GM19023 (cell line): ENCODE measurements around the gene FAM3A.
"Not testable (repeated sequence)": the region's sequence is repeated elsewhere in the genome, so short reads cannot be mapped to it uniquely, and the experiment has no call there.

Source experiments
- ATAC-seq: cut with Tn5 transposase; IDR thresholded peaks from one replicate; pipeline ENCODE4 v1.9.1; 2021; ENCODE audit warnings: mild to moderate bottlenecking, moderate library complexity; ENCODE audit not compliant: unreplicated experiment

Gene FAM3A

DNA sequence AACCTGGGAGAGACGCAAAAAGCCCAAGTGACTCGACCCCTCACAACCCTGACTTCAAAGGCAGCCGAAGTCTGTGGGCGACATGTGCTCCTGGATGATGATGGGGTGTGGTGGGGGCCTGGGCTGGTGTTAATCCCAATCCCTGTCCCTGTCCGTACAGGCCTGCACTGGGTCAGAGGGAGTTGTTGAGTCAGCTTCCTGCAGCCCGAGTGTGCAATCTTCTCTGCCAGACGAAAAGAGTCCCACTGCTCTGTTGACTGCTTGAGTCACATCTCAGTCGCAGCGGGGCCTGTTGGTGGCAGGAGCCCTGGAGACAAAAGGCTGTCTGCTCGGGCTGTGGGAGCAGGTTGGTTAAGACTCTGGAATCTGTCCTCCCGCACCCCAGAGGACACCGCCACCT lies 10.3 kb downstream of the FAM3A start:
- ATAC-seq, result no peak

DNA sequence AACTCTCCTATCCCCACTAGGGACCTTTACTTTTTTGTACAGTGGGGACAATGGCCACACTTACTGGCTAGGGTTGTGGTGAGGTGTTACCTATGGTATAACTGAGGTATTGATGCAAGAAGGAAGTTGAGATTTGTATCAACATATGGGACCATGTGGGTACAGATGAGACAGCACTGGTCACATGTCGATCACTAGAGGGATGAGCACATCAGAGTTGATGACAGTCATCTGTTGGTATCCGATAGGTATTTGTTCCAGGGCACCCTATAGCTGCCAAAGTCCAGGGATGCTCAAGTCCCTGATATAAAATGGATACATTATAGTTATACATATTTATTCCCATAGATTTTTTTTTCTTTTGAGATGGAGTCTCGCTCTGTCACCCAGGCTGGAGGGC lies 13.0 kb downstream of the FAM3A start:
- ATAC-seq, result no peak

DNA sequence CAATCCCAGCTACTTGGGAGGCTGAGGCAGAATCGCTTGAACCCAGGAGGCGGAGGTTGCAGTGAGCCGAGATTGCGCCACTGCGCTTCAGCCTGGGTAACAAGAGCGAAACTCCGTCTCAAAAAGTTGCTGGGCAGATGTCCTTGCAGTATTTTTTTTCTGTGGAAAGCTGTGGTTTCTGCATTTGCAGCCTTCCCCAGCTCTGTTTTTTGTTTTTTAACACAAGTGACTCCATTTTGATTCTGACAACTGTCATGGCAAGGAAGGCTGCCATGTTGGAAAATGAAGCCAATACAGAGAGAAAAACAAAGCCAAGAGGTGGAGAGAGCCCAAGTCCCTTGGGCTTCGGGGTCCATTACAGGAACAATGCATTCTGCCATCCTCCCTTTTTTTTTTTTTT lies 13.9 kb downstream of the FAM3A start:
- no peak for ATAC-seq

DNA sequence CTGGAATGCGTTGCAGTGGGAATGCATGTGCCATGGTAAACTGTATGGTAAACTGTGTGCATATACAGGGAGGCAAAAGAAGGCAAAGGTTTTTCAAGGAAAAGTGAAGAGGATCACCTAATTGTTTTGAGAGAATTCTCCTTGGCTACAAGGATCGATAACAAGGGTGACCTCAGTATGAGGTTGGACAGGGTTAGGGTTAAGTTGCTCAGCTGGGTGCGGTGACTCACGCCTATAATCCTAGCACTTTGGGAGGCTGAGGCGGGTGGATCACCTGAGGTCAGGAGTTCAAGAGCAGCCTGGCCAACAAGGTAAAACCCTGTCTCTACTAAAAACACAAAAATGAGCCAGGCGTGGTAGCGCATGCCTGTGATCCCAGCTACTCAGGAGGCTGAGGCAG lies 14.6 kb downstream of the FAM3A start:
- not testable (repeated sequence) for ATAC-seq

DNA sequence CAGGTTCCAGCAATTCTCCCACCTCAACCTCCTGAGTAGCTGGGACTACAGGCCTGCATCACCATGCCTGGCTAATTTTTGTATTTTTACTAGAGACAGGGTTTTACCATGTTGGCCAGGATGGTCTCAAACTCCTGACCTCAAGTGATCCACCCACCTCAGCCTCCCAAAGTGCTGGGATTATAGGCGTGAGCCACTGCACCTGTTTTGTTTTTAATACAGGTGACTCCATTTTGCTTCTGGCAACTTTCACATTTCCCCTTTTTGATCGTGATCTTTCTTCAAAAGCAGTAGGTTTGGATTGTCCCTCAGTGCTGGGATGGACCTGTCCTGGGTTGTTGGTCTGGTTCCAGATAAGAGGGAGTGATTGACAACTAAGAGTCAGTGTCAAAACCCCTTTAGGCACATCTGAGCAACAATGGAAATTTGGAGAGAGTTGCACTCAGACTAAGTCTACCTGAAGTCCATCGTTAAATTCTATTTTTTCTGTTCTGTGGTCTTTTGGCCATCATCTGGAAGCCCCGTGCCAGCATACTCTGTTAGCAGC lies 19.4 kb downstream of the FAM3A start:
- ATAC-seq, result not testable (repeated sequence)

DNA sequence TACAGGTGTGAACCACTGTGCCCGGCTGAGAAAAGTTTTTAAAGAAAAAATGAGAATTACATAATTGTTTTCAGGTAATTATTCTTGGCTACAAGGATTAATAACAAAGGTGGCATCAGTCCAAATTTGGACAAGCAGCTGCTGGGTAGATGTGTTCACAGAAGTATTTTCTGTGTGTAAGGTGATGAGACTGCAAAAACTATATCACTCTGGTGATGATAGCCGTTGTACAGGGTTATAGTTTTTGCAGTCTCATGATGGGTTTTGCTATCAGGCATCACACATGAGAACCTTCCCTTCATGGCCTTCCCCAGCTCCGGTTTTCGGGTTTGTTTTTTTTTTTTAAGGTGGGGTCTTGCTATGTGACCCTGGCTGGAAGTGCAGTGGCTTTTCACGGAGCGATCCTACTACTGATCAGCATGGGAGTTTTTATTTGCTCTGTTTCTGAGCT lies 20.5 kb downstream of the FAM3A start:
- ATAC-seq, result no peak

DNA sequence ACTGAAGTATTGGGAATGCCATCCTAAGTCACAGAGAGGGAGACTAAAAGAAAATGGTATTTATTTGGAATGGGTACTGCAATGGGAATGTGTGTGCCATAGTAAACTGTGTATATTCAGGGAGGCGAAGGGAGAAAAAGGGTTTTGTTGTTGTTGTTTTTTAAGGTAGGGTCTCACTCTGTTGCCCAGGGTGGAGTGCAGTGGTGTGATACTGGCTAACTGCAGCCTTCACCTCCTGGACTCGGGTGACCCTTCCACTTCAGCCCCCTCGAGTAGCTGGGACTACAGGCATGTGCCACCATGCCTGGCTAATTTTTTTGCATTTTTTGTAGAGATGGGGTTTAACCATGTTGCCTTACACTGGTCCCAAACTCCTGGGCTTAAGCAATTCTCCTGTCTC lies 21.3 kb downstream of the FAM3A start:
- no peak for ATAC-seq

DNA sequence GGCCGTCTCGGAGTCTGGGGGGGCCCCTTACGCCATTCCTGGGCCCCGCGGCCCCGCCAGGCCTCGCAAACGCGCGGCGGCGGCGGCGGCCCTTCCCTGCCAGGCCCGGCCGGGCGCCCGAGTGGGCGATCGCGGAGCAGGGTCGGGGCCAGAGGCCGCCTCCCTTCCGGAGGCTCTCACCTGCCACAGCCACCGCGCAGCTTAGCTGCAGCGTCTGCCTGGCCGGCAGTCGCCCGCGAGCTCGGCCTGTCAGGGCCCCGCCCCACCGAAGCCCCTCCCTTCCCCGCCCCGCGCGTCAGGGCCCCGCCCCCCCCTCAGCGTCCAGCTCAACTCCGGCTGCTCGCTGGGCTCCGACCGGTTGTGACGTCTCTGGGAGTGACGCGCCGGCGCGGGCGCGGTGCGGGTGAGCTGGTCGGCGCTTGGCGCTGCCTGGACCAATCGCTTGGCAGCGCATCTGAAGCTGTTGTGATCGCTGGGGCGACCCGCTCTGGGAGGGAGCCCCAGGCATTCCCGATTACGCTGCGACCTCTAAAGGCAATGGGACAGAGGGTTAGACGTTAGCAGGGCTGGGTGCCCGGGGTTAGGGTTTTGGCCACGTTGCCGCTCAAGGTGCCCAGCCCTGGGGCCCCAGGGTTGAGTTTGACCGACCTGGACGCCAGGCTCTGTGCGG lies 25.5 kb downstream of the FAM3A start, which contains the start of gene SLC10A3:
TSS of gene SLC10A3 (minus strand) at position 216 of the 670 bp plus-strand sequence. CDS start 1,689 bp downstream, outside the sequence.
- peak; percentile 82 for ATAC-seq

DNA sequence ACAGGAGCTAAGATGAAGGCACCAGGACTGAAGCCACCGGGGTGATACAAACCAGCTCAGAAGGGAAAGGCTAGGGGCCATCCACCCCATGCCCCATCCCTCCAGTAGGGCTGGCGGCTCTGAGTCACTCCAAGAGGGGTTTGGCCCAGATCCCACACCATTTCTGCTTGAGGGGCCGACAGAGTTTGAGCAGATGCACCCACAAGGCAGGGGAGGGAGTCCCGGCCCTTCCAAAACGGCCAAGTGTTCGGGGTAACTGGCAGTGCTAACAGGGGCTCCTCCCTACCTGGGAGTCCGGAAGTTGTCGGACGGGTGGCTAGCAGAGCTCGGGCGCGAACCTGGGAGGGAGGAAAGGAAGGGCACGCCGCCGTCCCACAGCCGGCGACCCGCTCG lies 26.0 kb downstream of the FAM3A start:
- peak; percentile 8 for ATAC-seq

DNA sequence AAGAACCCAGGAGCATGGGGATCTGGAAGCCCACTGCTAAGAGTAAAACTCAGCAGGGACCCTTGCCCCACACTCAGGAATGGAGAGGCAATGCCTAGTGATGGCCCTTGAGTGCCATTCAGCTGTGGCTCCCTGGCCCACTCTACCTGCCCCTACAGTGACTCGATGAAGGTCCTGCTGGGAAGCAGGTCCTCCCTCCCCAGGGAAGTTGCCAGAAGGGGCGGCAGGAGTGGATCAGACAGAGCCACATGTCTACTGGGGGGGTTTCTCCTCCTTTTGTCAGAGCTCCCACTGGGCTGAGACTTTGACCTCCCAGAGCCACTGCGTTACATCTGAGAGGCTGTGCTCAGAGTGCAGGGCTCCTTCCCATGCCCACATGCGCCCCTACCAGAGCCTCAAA lies 26.9 kb downstream of the FAM3A start:
- no peak for ATAC-seq

DNA sequence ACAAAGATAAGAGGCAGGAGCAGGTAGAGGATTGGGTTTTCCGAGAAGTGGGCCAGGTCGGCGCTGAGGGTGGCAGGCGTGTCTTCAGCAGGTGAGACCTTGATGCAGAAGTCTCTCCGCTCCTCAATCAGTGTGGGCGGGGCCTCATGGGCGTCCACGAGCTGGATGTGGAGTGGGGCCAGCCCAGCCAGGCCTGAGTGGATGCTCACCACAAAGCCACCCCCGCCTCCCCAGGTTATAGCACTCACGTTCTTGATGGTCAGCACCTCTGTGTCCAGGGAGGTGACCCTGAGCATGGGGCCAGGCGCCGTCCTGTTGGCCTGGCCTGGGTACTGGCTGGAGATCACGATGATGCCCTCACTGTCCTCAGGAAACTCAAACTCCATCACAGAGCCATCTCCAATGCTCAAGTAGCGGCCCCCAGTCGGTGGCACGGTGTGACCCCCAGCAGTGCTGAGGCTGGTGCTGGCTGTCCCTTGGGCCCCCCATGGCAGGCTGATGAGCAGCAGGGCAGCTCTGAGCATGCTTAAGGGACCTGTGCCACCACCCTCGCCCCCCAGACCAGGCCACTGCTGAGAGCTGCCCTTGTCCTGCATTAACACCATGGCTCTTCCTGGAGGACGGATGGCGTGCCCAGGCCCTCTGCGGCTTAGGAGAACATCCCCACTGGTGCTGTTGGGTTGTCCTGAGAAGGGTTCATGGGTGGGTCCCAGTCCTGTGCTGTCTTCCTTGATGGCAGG lies 27.5 kb downstream of the FAM3A start:
- no peak for ATAC-seq

DNA sequence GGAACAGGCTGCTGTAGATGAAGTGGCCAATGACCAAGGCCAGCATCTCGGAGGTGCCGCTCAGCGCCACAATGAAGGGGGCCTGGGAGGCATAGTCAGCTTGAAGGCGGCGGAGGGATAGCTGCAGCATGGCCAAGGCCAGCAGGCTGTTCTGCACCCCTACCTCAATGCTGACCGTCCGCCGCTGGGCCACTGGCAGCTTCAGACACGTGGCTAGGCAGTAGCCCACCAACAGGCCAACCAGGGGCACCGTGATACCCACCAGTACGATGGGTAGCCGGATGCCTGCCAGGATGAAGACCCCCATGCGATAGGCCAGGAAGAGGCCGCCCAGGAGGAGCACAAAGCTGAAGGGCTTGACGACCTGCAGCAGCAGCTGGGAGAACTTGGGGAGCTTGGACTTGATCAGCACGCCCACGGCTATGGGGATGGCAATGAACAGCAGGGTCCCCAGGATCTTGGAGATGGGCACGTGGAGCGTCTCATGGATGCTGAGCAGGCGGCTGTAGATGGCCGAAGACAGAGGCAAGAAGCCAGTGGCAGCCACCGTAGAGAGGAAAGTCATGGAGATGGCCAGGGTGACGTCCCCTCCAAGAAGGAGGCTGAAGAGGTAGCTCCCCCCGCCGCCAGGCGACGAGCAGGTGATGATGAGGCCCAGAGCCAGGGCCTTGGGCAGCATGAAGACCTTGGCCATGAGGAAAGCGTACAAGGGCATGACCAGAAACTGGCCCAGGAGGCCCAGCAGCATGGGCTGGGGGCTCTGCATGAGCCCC lies 28.3 kb downstream of the FAM3A start:
- no peak for ATAC-seq

DNA sequence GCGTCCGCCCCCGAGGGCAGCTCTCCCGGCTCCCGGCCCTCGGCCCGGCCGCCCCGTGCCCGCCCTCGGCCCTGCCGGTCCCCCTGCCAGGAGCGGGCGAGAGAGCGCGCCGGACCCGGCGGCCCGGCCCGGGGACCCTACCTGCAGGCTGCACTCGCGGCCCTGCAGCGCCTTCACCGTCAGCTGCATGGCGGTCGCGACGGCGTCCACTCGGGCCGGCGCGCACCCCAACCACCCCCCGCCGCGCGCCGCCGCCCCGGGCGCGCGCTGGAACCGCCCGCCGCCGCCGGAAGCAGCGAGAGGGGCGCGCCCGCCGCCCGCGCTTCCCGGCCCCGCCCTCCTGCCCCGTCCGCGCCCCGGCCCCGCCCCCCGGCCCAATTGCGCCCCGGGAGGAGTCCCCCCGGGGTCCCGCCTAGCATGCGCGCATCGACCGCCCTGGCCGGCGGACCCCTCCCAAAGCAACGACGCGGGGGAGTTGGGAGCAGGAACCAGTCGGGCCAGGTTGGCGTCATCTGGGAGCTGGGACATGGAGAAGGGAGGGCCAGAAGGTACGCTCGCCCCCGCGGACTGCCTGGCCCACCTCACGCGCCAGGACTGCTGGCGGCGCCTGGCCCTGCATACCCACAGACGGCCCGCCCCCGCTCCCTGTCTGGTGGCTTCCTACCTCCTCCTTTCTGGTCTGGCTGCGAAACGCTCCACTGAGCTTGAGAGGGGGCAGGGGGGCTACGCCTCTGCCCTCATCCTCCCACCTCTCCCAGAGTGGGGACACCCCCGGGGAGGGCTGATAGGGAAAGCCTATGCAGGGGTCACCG lies 29.4 kb downstream of the FAM3A start, which contains the start of gene UBL4A:
TSS of gene UBL4A (minus strand) at position 220 of the 812 bp plus-strand sequence. CDS start at position 189, 31 bp downstream.
- no peak for ATAC-seq

DNA sequence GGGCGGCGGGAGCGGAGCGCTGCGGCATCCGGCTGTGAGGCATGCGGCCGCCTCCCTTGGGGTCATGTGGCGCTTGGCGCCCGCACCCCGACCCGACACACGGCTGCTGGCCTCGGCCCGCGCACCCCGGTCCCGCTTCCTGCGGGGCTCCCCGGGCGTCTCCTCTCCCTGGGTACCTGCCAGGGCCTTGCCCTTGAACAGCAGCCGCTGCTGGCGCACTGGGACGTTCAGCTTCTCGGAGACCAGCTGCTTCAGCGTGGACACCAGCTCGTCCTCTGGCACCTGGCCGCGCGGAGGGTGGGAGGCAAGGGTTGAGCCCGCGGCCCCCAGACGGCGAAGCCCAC lies 30.0 kb downstream of the FAM3A start:
- no peak for ATAC-seq

DNA sequence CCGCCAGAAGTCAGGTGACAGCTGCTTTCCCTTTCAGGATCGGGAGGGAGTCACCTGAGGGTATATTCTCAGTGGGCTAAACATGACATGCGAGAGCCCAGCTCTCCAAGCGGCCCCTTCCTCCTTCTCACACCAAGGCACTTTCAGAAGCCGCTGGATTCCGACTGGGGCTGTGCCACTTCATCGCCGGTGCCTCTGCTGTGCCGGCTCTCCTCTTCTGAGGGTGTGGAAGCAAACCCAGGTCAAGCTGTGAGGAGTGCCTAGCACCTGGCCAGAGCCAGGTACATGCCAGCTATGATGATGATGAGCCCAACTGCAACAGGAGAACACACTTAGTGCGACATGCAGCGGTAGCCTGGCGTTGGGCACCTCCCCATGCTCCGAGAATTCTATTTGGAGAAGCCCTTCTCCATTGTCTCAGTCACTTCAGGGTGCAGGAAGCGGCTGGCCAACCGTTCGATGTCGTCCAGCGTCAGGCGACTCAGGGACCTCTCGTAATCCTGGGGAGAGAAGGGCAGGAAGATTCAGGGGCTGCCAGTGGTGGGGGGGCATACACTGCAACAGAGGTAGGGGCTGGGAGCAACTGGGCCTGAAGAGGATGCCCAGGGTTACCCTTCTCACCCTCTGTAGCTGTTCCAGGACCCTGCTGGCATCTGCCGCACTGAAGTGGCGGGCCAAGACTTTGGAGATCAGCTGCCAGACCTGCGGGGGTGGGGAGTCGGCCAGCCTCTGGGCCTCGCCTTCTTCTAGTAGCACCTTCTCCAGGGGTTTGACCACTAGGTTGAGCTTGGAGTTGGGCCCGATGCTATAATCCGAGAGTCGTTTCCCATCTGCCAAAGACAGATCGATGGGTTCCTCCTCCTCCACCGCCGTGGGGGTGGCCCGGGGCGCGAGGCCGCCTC lies 30.6 kb downstream of the FAM3A start:
- no peak for ATAC-seq

DNA sequence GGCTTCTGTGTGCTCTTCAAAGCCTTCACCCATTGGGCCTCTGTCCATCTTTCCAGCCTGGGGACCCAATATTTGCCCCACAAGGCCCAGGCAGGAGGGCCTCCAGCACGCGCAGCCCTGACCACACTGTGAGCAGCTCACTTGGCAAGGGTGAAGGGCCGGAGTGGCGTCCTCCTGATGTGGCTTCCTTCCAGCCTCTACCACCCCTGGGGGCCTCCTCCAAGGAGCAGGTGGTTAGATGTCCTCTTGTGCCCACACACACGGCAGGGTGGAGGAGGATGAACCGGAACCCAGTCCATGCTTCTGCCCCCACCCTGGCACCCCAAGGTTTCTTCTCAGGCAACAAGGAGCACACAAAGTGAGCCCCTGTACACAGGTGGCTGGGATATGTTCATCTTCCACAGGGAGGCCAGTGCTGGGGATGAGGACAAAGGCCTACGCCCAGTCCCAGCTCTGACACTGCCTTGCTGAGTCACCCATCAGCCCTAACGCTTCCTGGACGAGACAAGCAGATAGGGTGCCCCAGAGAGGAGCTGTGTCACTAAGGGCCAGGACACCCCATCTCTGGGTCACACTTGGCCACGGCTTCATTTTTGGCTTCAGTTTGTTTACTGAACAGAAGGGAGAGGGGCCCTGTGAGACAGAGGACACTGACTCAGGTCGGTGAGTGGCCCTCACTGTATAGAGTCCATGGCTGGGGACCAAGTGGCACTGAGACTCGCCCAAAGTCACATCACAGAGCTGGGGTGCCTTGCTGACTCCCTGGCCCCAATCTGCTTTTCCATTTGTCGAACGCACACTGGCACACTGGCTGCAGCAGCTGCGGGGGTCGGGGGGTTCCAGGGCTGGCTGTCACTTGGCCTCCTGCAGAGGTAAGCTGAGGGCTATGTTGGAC lies 31.5 kb downstream of the FAM3A start:
- ATAC-seq, result no peak

DNA sequence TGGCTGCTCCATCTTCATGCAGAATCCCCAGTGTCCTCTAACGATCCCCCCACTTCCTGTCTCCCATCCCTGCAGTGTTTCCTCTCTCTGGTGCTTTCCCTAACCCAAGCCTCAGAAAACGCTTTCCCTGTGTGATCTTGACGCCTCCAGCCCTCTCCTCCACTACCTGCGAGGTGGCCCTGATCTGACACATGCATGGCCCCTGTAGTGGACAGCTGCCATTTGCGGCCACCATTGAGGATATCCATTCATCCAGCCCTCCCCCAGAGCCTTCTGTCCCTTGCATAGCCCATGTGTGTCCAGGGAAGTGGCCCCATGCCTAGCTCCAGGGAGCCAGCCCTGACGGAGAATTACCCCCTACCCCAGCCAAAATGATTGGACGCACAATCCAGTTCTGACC lies 32.7 kb downstream of the FAM3A start:
- ATAC-seq, result no peak

DNA sequence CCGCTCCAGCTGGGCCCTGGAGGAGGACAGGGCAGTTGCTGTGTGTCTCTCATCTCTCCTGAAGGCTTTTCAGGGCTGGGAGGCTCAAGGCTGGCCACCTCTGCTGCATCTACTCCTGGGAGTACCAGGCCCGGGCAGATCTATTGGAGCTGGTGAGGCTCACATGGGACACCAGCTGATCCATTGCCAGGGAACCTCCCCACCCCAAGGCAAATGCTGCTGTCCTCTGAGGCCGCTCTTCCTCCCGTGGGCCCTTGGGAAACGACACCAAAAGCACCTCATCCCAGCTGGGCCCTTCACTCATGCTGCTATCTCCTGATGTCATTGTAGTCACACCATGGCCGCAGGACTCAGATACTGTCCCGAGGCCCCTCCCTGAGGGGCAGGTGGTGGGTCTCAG lies 33.2 kb downstream of the FAM3A start:
- ATAC-seq, result no peak
